Lung microvascular endothelial cell (primary cell): ENCODE results near the gene FOXN3. TPM values are rescaled to one million over a fixed set of nuclear protein-coding genes. Genes with fewer than 3 reads are reported as not detected.

Experiments used
- DNase-seq, 2 donors: peaks; one replicate each; pipeline versions ENCODE4 v3.0.0 to v3.0.0-alpha.2; 2010; ENCODE audit warnings: low read depth in 2 of 2
- total RNA-seq: library from RNA; depleted of rRNA; stranded (reverse); fragments of >200 nt; gene quantifications from 2 replicates; pipeline ENCODE4 v1.2.1, GENCODE V29; 2014

FOXN3 gene
- total RNA-seq, 1 donor from 2014 or later = 37.9 TPM

GRCh38 chr14:89336338-89336737, 80.7 kb downstream of the FOXN3 start:
- no peak for DNase-seq

- DNase-seq = no peak
Observed at GRCh38 chr14:89332031-89332430, 85.0 kb downstream of the FOXN3 start.

- no peak for DNase-seq
Observed at GRCh38 chr14:89331398-89331797, 85.6 kb downstream of the FOXN3 start.

GRCh38 chr14:89330236-89331002, 86.6 kb downstream of the FOXN3 start:
- no peak for DNase-seq

GRCh38 chr14:89327771-89328212, 89.2 kb downstream of the FOXN3 start:
- DNase-seq = no peak

GRCh38 chr14:89325959-89326358, 91.1 kb downstream of the FOXN3 start:
- DNase-seq = no peak

GRCh38 chr14:89325299-89325883, 91.6 kb downstream of the FOXN3 start:
- DNase-seq = no peak

GRCh38 chr14:89324501-89325298, 92.3 kb downstream of the FOXN3 start:
- DNase-seq = no peak

- no peak for DNase-seq
Observed at GRCh38 chr14:89320381-89321000, 96.5 kb downstream of the FOXN3 start.

- peak in 1 of 2 donors; percentile 4 for DNase-seq
Observed at GRCh38 chr14:89319687-89320086, 97.3 kb downstream of the FOXN3 start.

GRCh38 chr14:89317051-89317691, 99.9 kb downstream of the FOXN3 start:
- DNase-seq = no peak

GRCh38 chr14:89315493-89316470, 101.3 kb downstream of the FOXN3 start:
- no peak for DNase-seq

- no peak for DNase-seq
Observed at GRCh38 chr14:89314274-89314673, 102.8 kb downstream of the FOXN3 start.

- DNase-seq = no peak
Observed at GRCh38 chr14:89312932-89313331, 104.1 kb downstream of the FOXN3 start.

- no peak for DNase-seq
Observed at GRCh38 chr14:89310211-89310610, 106.8 kb downstream of the FOXN3 start.

- no peak for DNase-seq
Observed at GRCh38 chr14:89309670-89310177, 107.3 kb downstream of the FOXN3 start.

- no peak for DNase-seq
Observed at GRCh38 chr14:89308232-89308959, 108.6 kb downstream of the FOXN3 start.

GRCh38 chr14:89307409-89307808, 109.6 kb downstream of the FOXN3 start:
- no peak for DNase-seq
